Mesenchymal stem cell (in vitro differentiated cells and primary cell): ENCODE results near the gene NRG2.

ENCODE experiments used
- DNase-seq: peaks from one replicate; pipeline ENCODE4 v3.0.0-alpha.2; 2013
- H2AFZ ChIP-seq: one replicate; pipeline ENCODE4 v1.6.1; 2013; ENCODE audit warnings: low read depth, mild to moderate bottlenecking, control low read depth, inconsistent platforms, low read length, moderate library complexity
- H2AK5ac ChIP-seq: 2 replicates; pipeline ENCODE4 v1.6.1; 2013; ENCODE audit warnings: low read length, moderate library complexity, mild to moderate bottlenecking, inconsistent platforms; ENCODE audit not compliant: severe bottlenecking
- H2BK120ac ChIP-seq: one replicate; pipeline ENCODE4 v1.6.1; 2013; ENCODE audit warnings: low read depth, mild to moderate bottlenecking, inconsistent platforms, low read length, moderate library complexity
- H2BK12ac ChIP-seq, 2 experiments: one replicate each; pipeline ENCODE4 v1.6.1; 2013; ENCODE audit warnings: inconsistent platforms in 2 of 2, low read length in 2 of 2, mild to moderate bottlenecking in 2 of 2, moderate library complexity in 2 of 2, control low read depth in 1 of 2
- H2BK15ac ChIP-seq: one replicate; pipeline ENCODE4 v1.6.1; 2013; ENCODE audit warnings: mild to moderate bottlenecking, low read depth, inconsistent platforms; ENCODE audit not compliant: poor library complexity, severe bottlenecking
- H2BK5ac ChIP-seq: 2 replicates; pipeline ENCODE4 v1.6.1; 2013; ENCODE audit warnings: low read depth, mild to moderate bottlenecking, low read length, control low read depth, inconsistent platforms; ENCODE audit not compliant: poor library complexity, severe bottlenecking
- H3K14ac ChIP-seq, 2 experiments: one replicate each; pipeline ENCODE4 v1.6.1; 2013; ENCODE audit warnings: inconsistent platforms in 2 of 2, low read length in 2 of 2, control low read depth in 1 of 2, mild to moderate bottlenecking in 1 of 2, moderate library complexity in 1 of 2
- H3K18ac ChIP-seq, 2 experiments: one replicate each; pipeline ENCODE4 v1.6.1; 2013; ENCODE audit warnings: inconsistent platforms in 2 of 2, low read length in 2 of 2, control low read depth in 1 of 2, low read depth in 1 of 2, mild to moderate bottlenecking in 1 of 2
- H3K23ac ChIP-seq, 2 experiments: one replicate each; pipeline ENCODE4 v1.6.1; 2013; ENCODE audit warnings: inconsistent platforms in 2 of 2, low read length in 2 of 2, mild to moderate bottlenecking in 2 of 2, moderate library complexity in 2 of 2, control low read depth in 1 of 2
- H3K27ac ChIP-seq: 2 replicates; pipeline ENCODE4 v1.5.1; 2013; ENCODE audit warnings: mild to moderate bottlenecking, moderate library complexity, low read length, control low read depth, inconsistent platforms; ENCODE audit not compliant: poor library complexity, severe bottlenecking
- H3K27me3 ChIP-seq, 2 experiments: 2 replicates each; pipeline versions ENCODE4 v1.6.1 to v1.7.0; 2013; ENCODE audit warnings: low read length in 2 of 2, mild to moderate bottlenecking in 2 of 2, moderate library complexity in 2 of 2, control low read depth in 1 of 2, inconsistent platforms in 1 of 2; ENCODE audit not compliant: control insufficient read depth in 1 of 2, insufficient read depth in 1 of 2
- H3K36me3 ChIP-seq, 2 experiments: 2 replicates each; pipeline versions ENCODE4 v1.6.1 to v1.7.0; 2013; ENCODE audit warnings: low read length in 2 of 2, control low read depth in 1 of 2, inconsistent platforms in 1 of 2, low read depth in 1 of 2, mild to moderate bottlenecking in 1 of 2; ENCODE audit not compliant: insufficient read depth in 2 of 2, control insufficient read depth in 1 of 2
- H3K4ac ChIP-seq, 2 experiments: one replicate each; pipeline ENCODE4 v1.6.1; 2013; ENCODE audit warnings: inconsistent platforms in 2 of 2, low read length in 2 of 2, mild to moderate bottlenecking in 2 of 2, moderate library complexity in 2 of 2, control low read depth in 1 of 2, low read depth in 1 of 2
- H3K4me1 ChIP-seq: 2 replicates; pipeline ENCODE4 v1.6.1; 2013; ENCODE audit warnings: low read depth, low read length, control low read depth; ENCODE audit not compliant: control insufficient read depth, insufficient read depth
- H3K4me2 ChIP-seq: 2 replicates; pipeline ENCODE4 v1.6.1; 2013; ENCODE audit warnings: low read length, mild to moderate bottlenecking, inconsistent platforms; ENCODE audit not compliant: poor library complexity, severe bottlenecking
- H3K4me3 ChIP-seq, 2 experiments: 2 replicates each; pipeline versions ENCODE4 v1.5.1 to v1.7.0; 2013; ENCODE audit warnings: low read length in 2 of 2, mild to moderate bottlenecking in 2 of 2, control low read depth in 1 of 2, low read depth in 1 of 2; ENCODE audit not compliant: insufficient read depth in 1 of 2
- H3K79me1 ChIP-seq: replicated peaks from 2 replicates; pipeline ENCODE4 v1.6.1; 2013; ENCODE audit warnings: mild to moderate bottlenecking, control low read depth, low read length, inconsistent platforms; ENCODE audit not compliant: poor library complexity, severe bottlenecking
- H3K9ac ChIP-seq: 2 replicates; pipeline ENCODE4 v1.7.0; 2013; ENCODE audit warnings: mild to moderate bottlenecking, low read length, moderate library complexity
- H3K9me3 ChIP-seq: 2 replicates; pipeline ENCODE4 v1.7.0; 2013; ENCODE audit warnings: mild to moderate bottlenecking, low read length; ENCODE audit not compliant: control insufficient read depth
- H4K8ac ChIP-seq: one replicate; pipeline ENCODE4 v1.6.1; 2013; ENCODE audit warnings: inconsistent platforms, mild to moderate bottlenecking, low read length, moderate library complexity
- H4K91ac ChIP-seq: one replicate; pipeline ENCODE4 v1.6.1; 2013; ENCODE audit warnings: mild to moderate bottlenecking, low read length, inconsistent platforms
- WGBS: methylation state at CpG from one replicate; pipeline ENCODE4 v1.1.7; 2013; ENCODE audit warnings: mixed read lengths; 5-methylcytosine and 5-hydroxymethylcytosine counted together

Gene NRG2

DNA sequence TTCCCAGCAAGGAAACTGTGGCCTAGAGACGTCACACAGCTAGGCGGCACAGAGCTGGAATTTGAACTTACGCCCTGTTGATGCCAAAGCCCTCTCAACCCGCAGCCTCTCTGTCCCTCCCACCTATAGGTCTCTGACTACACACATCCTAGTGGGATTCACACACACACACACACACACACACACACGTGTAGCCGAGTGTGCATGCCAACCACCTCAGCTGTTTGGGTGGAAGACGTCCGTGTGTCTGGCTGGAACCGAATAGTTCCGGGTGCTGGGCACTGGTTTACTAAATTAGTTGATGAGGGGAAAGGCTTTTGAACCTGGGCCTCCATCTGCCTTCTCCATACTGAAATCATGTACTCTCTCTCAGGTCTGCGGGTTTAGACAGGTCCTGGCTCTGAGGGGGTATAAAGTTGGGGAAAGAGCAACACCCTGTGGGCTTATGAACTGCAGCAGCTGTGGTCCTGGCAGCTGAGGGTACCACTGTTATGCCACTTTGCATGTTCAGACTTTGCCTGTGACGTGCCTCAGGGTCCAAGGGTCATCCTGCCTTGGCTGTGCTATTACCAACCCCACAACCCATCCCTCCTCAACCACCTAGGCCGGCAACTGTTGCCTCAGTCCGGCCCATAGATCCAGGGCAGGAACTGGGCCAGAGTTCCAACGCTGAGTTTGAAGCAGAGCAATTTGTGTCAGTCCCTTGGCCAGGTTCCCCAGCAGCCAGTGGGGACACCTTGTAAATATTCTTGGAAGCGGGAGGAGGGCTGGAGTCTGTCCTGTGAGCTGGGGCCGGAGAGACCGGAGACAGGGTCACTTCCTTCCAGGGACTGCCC lies 197.0 kb downstream of the NRG2 start:
- peaks cover 7% of the 10 kb centered on the region for H3K4me1 ChIP-seq
- no peak overlapping the region for H4K8ac ChIP-seq
- no peak overlapping the region for H3K4me2 ChIP-seq
- 77% methylated on average over 15 of the region's 18 CpGs for WGBS
- no peak overlapping the region for H3K14ac ChIP-seq
- H2BK120ac ChIP-seq = no peak overlapping the region
- H3K9ac ChIP-seq = no peak overlapping the region
- H2AFZ ChIP-seq = no peak overlapping the region
- no peak overlapping the region for H3K23ac ChIP-seq
- H3K18ac ChIP-seq = no peak overlapping the region
- H3K9me3 ChIP-seq = no peaks in the 10 kb centered on the region
- no peak overlapping the region for H4K91ac ChIP-seq
- H2BK15ac ChIP-seq = no peak overlapping the region
- no peak overlapping the region for H2BK5ac ChIP-seq
- no peak overlapping the region for H3K27ac ChIP-seq
- peaks cover 36 to 66% of the 10 kb centered on the region in 2 experiments for H3K27me3 ChIP-seq
- H3K79me1 ChIP-seq = no peaks in the 10 kb centered on the region
- H3K4me3 ChIP-seq = no peak overlapping the region
- no peaks in the 10 kb centered on the region for H3K36me3 ChIP-seq
- no peak overlapping the region for H2AK5ac ChIP-seq
- no peak for DNase-seq
- no peak overlapping the region for H3K4ac ChIP-seq
- H2BK12ac ChIP-seq = peak overlapping the region in 1 of 2 experiments; percentile 10

DNA sequence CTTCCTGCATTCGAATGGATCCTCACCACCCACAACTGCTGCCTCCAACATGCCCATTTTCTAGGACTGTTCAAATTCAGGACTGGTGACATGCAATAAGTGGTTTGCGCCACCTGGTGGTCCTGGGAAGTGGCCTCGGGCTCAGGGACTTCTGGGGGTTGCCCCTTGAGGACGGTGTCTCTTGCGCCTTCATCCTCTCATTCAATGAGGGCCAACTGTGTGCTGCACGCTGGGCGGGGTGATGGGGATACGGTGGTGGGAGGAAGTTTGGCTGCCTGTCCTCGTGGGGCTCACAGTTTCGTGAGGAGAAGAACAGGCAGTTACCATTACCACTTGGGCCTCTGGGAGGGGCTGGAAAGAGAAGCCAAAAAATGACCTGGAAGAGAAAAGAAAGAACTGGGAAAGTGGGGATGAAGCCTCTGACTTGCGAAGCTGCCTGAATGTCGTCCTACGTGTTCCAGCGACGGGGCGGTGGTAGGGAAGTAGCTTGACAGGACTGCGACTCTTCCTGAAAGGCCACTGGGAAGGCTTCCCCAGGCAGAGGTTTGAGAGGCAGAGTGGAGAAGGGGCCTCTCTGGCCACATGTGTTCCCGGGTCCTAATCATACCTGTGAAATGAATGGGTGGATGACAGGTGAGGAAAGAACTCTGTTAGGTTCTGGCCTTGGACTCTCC lies 198.5 kb downstream of the NRG2 start:
- Histone ChIP-seq H3K4me2 (no peak overlapping the region), H2BK12ac (no peak overlapping the region), H3K4me3 (no peak overlapping the region), H3K9ac (no peak overlapping the region), H4K91ac (no peak overlapping the region), H3K79me1 (no peaks in the 10 kb centered on the region), H3K36me3 (no peaks in the 10 kb centered on the region), H2BK120ac (no peak overlapping the region), H3K14ac (no peak overlapping the region), H3K18ac (no peak overlapping the region), H3K27me3 (peaks cover 36 to 59% of the 10 kb centered on the region in 2 experiments), H3K4me1 (peaks cover 7% of the 10 kb centered on the region), H3K4ac (no peak overlapping the region), H2BK15ac (no peak overlapping the region), H3K27ac (no peak overlapping the region), H2AFZ (no peak overlapping the region), H3K23ac (no peak overlapping the region), H2AK5ac (no peak overlapping the region), H2BK5ac (no peak overlapping the region), H4K8ac (no peak overlapping the region), H3K9me3 (no peaks in the 10 kb centered on the region)
- DNase-seq = peak; percentile 71
- WGBS = 34% methylated on average over 18 of the region's 18 CpGs

DNA sequence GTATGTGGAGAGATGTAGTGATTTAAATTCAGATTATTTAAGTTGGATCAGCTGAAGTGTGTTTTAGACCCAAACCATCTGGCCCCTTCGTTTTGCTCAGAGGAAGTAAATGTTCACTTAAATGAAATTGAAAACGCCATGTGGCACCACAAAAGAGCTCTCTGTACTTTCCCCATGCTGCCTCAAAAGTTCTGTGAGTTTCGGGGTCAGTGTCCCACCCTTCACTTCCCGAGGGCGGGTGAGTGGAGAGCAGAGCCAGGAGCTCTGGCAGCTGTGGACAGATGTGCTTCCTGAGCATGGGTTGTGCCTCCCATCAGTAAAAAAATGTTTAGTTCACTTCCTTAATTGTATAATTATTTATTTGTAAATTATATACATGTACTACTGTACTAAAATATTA lies 199.1 kb downstream of the NRG2 start:
- H3K4me2 ChIP-seq = no peak overlapping the region
- 69% methylated on average over 5 of the region's 5 CpGs for WGBS
- H2AFZ ChIP-seq = no peak overlapping the region

DNA sequence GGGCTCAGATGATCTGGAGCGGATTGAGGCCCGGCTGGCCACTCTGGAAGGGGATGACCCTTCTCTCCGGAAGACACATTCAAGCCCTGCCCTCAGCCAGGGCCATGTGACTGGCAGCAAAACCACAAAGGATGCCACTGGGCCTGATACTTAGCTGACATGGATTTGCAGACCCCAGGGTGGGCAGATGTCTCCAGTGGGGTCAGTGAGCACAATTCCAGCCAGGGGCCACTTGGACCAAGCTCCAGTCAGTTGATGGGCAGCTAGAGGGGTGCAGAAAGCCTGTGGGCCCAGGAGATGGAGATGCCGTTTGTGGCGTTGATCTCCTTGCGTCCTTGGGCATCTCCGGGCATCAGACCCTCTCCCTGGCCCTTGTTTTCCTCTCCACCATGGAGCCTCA lies 200.8 kb downstream of the NRG2 start:
- H2BK12ac ChIP-seq = no peak overlapping the region
- no peak overlapping the region for H2BK5ac ChIP-seq
- H3K23ac ChIP-seq = no peak overlapping the region
- H3K27ac ChIP-seq = no peak overlapping the region
- H3K27me3 ChIP-seq = peaks cover 45 to 68% of the 10 kb centered on the region in 2 experiments
- H3K14ac ChIP-seq = no peak overlapping the region
- H2AFZ ChIP-seq = no peak overlapping the region
- H2AK5ac ChIP-seq = no peak overlapping the region
- H3K18ac ChIP-seq = no peak overlapping the region
- no peak overlapping the region for H3K4me2 ChIP-seq
- H3K9ac ChIP-seq = no peak overlapping the region
- H3K36me3 ChIP-seq = no peaks in the 10 kb centered on the region
- no peak overlapping the region for H3K4ac ChIP-seq
- DNase-seq = no peak
- peaks cover 2% of the 10 kb centered on the region for H3K4me1 ChIP-seq
- H4K91ac ChIP-seq = no peak overlapping the region
- no peaks in the 10 kb centered on the region for H3K79me1 ChIP-seq
- H3K4me3 ChIP-seq = no peak overlapping the region
- no peaks in the 10 kb centered on the region for H3K9me3 ChIP-seq
- no peak overlapping the region for H2BK120ac ChIP-seq
- H2BK15ac ChIP-seq = no peak overlapping the region
- 81% methylated on average over 7 of the region's 7 CpGs for WGBS
- H4K8ac ChIP-seq = no peak overlapping the region

More for the DNA sequence above, 199.1 kb downstream of the NRG2 start:
- no peak for DNase-seq
- Histone ChIP-seq H2BK5ac (no peak overlapping the region), H2AK5ac (no peak overlapping the region), H3K79me1 (no peaks in the 10 kb centered on the region), H3K18ac (no peak overlapping the region), H3K14ac (no peak overlapping the region), H3K23ac (no peak overlapping the region), H3K27ac (no peak overlapping the region), H3K4me3 (no peak overlapping the region), H3K27me3 (peaks cover 39 to 58% of the 10 kb centered on the region in 2 experiments), H3K4ac (no peak overlapping the region), H3K36me3 (no peaks in the 10 kb centered on the region), H2BK15ac (no peak overlapping the region), H4K8ac (no peak overlapping the region), H3K4me1 (peaks cover 7% of the 10 kb centered on the region), H4K91ac (no peak overlapping the region), H3K9ac (no peak overlapping the region), H2BK12ac (no peak overlapping the region), H2BK120ac (no peak overlapping the region), H3K9me3 (no peaks in the 10 kb centered on the region)
